GM19035 (cell line): ENCODE results near the gene TOP1.
"Not testable (repeated sequence)": the region's sequence is repeated elsewhere in the genome, so short reads cannot be mapped to it uniquely, and the experiment has no call there.

Source experiments
- ATAC-seq: cut with Tn5 transposase; IDR thresholded peaks from one replicate; pipeline ENCODE4 v1.9.1; 2021; ENCODE audit not compliant: unreplicated experiment

The TOP1 gene

GRCh38 chr20:41125530-41126457 lies 97.2 kb downstream of the TOP1 start:
- ATAC-seq = no peak

- ATAC-seq = no peak
These were observed 98.1 kb downstream of the TOP1 start for GRCh38 chr20:41126719-41127118.

GRCh38 chr20:41128317-41128716 lies 99.7 kb downstream of the TOP1 start:
- ATAC-seq = not testable (repeated sequence)

GRCh38 chr20:41131594-41132387 lies 103.2 kb downstream of the TOP1 start:
- ATAC-seq = no peak

GRCh38 chr20:41132388-41132775 lies 103.8 kb downstream of the TOP1 start:
- not testable (repeated sequence) for ATAC-seq

GRCh38 chr20:41133709-41134361 lies 105.2 kb downstream of the TOP1 start:
- peak; percentile 49 for ATAC-seq

- no peak for ATAC-seq
These were observed 106.0 kb downstream of the TOP1 start for GRCh38 chr20:41134362-41135186.

- ATAC-seq = no peak
These were observed 106.7 kb downstream of the TOP1 start for GRCh38 chr20:41135187-41135887.

- ATAC-seq = peak; percentile 2
These were observed 107.5 kb downstream of the TOP1 start for GRCh38 chr20:41135888-41136679.

GRCh38 chr20:41136680-41137613 lies 108.3 kb downstream of the TOP1 start, which contains the start of gene PLCG1:
TSS of gene PLCG1 (plus strand) at chr20:41137543. CDS start at chr20:41137642, 99 bp downstream.
- ATAC-seq = peak; percentile 64

GRCh38 chr20:41137614-41138474 lies 109.2 kb downstream of the TOP1 start:
- ATAC-seq = peak; percentile 12

GRCh38 chr20:41138475-41139226 lies 110.0 kb downstream of the TOP1 start:
- no peak for ATAC-seq

- no peak for ATAC-seq
These were observed 110.8 kb downstream of the TOP1 start for GRCh38 chr20:41139227-41140093.

- ATAC-seq = no peak
These were observed 111.9 kb downstream of the TOP1 start for GRCh38 chr20:41140226-41141133.
